ENCODE data around the gene DLGAP1. TPM values are rescaled to one million over a fixed set of nuclear protein-coding genes. Genes with fewer than 3 reads are reported as not detected.

DLGAP1 gene
- total and polyA plus RNA-seq, 2 donors: 2.1 to 7.5 TPM

DNA sequence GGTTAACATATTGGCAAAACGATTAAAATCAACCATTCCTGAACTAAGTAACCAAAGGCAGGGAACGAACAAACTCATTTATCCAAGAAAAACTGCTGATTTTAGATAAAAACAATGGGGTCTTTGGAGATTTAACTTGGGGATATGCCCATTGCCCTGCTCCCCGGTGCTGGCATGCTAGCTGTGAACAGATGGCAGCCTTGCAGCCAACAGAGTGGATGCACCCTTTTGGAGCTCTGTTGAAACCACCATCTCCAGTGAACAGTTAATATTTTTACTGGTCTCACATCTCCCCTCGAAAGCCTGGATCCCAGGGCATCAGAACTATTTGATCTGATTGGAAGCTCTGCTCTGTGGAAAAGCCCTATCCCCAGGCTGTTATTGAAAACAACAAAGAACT is 702.0 kb downstream of the DLGAP1 start:
- no peak overlapping the region for H3K27ac ChIP-seq (ENCODE audit: low read depth)
- no peak for DNase-seq (ENCODE audit: extremely low spot score)
- 77% methylated on average over 4 of the region's 4 CpGs for WGBS
- no peak overlapping the region for H3K4me3 ChIP-seq (ENCODE audit: low read depth, low read length)
- H3K4me1 ChIP-seq (ENCODE audit: insufficient read depth): no peaks in the 10 kb centered on the region
- no peaks in the 10 kb centered on the region for H3K36me3 ChIP-seq (ENCODE audit: insufficient read depth)

- 73% methylated on average over 3 of the region's 3 CpGs for WGBS
These were observed 707.0 kb downstream of the DLGAP1 start for GRCh38 chr18:3748086-3748485.

GRCh38 chr18:3747176-3747973 is 707.7 kb downstream of the DLGAP1 start:
- WGBS: 71% methylated on average over 14 of the region's 14 CpGs
- no peak for DNase-seq (ENCODE audit: extremely low spot score)
- no peaks in the 10 kb centered on the region for H3K36me3 ChIP-seq (ENCODE audit: insufficient read depth)
- no peak overlapping the region for H3K27ac ChIP-seq (ENCODE audit: low read depth)
- H3K4me3 ChIP-seq (ENCODE audit: low read depth, low read length): no peak overlapping the region
- no peaks in the 10 kb centered on the region for H3K4me1 ChIP-seq (ENCODE audit: insufficient read depth)

More at GRCh38 chr18:3748086-3748485, 707.0 kb downstream of the DLGAP1 start:
- Histone ChIP-seq H3K27ac (ENCODE audit: low read depth) (no peak overlapping the region), H3K36me3 (ENCODE audit: insufficient read depth) (no peaks in the 10 kb centered on the region), H3K4me1 (ENCODE audit: insufficient read depth) (no peaks in the 10 kb centered on the region), H3K4me3 (ENCODE audit: low read depth, low read length) (no peak overlapping the region)
- no peak for DNase-seq (ENCODE audit: extremely low spot score)

GRCh38 chr18:3742541-3742940 is 712.6 kb downstream of the DLGAP1 start:
- no peak overlapping the region for H3K4me3 ChIP-seq (ENCODE audit: low read depth, low read length)
- no peak for DNase-seq (ENCODE audit: extremely low spot score)
- H3K4me1 ChIP-seq (ENCODE audit: insufficient read depth): no peaks in the 10 kb centered on the region
- H3K27ac ChIP-seq (ENCODE audit: low read depth): no peak overlapping the region
- 35% methylated on average over 1 of the region's 1 CpG for WGBS
- no peaks in the 10 kb centered on the region for H3K36me3 ChIP-seq (ENCODE audit: insufficient read depth)

- no peaks in the 10 kb centered on the region for H3K4me1 ChIP-seq (ENCODE audit: insufficient read depth)
- DNase-seq (ENCODE audit: extremely low spot score): no peak
- WGBS: 98% methylated on average over 1 of the region's 1 CpG
- no peak overlapping the region for H3K27ac ChIP-seq (ENCODE audit: low read depth)
- no peak overlapping the region for H3K4me3 ChIP-seq (ENCODE audit: low read depth, low read length)
- no peaks in the 10 kb centered on the region for H3K36me3 ChIP-seq (ENCODE audit: insufficient read depth)
These were observed 713.8 kb downstream of the DLGAP1 start for GRCh38 chr18:3741333-3741732.

GRCh38 chr18:3728704-3729437 is 726.2 kb downstream of the DLGAP1 start:
- Histone ChIP-seq H3K4me3 (ENCODE audit: low read depth, low read length) (no peak overlapping the region), H3K36me3 (ENCODE audit: insufficient read depth) (no peaks in the 10 kb centered on the region), H3K27ac (ENCODE audit: low read depth) (no peak overlapping the region), H3K4me1 (ENCODE audit: insufficient read depth) (no peaks in the 10 kb centered on the region)
- DNase-seq (ENCODE audit: extremely low spot score): no peak
- 98% methylated on average over 35 of the region's 35 CpGs for WGBS

GRCh38 chr18:3727274-3727673 is 727.8 kb downstream of the DLGAP1 start:
- H3K4me3 ChIP-seq (ENCODE audit: low read depth, low read length): no peak overlapping the region
- 82% methylated on average over 7 of the region's 7 CpGs for WGBS
- H3K4me1 ChIP-seq (ENCODE audit: insufficient read depth): no peaks in the 10 kb centered on the region
- H3K27ac ChIP-seq (ENCODE audit: low read depth): no peak overlapping the region
- no peak for DNase-seq (ENCODE audit: extremely low spot score)
- no peaks in the 10 kb centered on the region for H3K36me3 ChIP-seq (ENCODE audit: insufficient read depth)

- no peak overlapping the region for H3K27ac ChIP-seq (ENCODE audit: low read depth)
These were observed 728.7 kb downstream of the DLGAP1 start for GRCh38 chr18:3726238-3726951.

DNA sequence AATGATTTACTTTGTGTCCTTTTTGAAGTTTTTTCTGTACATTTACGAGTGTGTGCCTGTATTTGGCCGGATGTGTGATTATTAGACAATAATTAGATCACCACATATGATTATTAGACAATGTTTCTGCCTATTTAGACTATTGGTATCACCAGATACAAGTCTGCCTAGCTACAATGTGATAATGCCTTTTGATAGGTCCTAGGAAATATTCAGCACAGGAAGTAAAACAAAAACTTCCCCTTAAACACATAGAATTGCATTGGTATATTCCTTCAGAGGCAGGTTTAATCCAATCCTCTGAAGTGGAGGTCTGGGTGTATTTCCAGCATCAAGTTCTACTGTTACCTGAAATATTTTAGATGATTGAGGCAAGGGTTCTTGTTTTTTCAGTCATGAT is 730.0 kb downstream of the DLGAP1 start:
- DNase-seq (ENCODE audit: extremely low spot score): no peak
- Histone ChIP-seq H3K36me3 (ENCODE audit: insufficient read depth) (no peaks in the 10 kb centered on the region), H3K4me3 (ENCODE audit: low read depth, low read length) (no peak overlapping the region), H3K4me1 (ENCODE audit: insufficient read depth) (peaks cover 2% of the 10 kb centered on the region), H3K27ac (ENCODE audit: low read depth) (no peak overlapping the region)
- 68% methylated on average over 2 of the region's 2 CpGs for WGBS

More at GRCh38 chr18:3726238-3726951, 728.7 kb downstream of the DLGAP1 start:
- 86% methylated on average over 4 of the region's 4 CpGs for WGBS
- Histone ChIP-seq H3K4me1 (ENCODE audit: insufficient read depth) (peaks cover 2% of the 10 kb centered on the region), H3K4me3 (ENCODE audit: low read depth, low read length) (no peak overlapping the region), H3K36me3 (ENCODE audit: insufficient read depth) (no peaks in the 10 kb centered on the region)
- DNase-seq (ENCODE audit: extremely low spot score): no peak

DNA sequence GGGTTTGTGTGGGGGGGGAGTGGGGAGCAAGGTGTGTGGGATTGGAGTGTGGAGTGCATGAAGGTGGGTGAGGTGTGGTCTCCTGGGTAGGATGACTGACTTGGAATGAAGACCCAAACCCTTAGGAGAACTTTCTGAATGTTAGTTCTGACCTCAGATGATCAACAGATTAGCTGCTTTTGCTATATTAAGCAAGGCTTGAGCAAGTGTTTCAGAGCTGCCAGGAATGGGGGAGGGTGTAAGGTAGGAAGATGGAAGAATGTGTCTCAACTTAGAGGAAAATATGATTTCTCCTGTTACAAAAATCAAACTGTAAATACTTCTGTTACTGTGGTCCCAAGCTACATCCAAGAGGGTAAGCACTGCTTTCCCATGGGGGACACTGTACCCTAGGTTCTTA is 731.6 kb downstream of the DLGAP1 start:
- no peak overlapping the region for H3K27ac ChIP-seq (ENCODE audit: low read depth)
- DNase-seq (ENCODE audit: extremely low spot score): no peak

DNA sequence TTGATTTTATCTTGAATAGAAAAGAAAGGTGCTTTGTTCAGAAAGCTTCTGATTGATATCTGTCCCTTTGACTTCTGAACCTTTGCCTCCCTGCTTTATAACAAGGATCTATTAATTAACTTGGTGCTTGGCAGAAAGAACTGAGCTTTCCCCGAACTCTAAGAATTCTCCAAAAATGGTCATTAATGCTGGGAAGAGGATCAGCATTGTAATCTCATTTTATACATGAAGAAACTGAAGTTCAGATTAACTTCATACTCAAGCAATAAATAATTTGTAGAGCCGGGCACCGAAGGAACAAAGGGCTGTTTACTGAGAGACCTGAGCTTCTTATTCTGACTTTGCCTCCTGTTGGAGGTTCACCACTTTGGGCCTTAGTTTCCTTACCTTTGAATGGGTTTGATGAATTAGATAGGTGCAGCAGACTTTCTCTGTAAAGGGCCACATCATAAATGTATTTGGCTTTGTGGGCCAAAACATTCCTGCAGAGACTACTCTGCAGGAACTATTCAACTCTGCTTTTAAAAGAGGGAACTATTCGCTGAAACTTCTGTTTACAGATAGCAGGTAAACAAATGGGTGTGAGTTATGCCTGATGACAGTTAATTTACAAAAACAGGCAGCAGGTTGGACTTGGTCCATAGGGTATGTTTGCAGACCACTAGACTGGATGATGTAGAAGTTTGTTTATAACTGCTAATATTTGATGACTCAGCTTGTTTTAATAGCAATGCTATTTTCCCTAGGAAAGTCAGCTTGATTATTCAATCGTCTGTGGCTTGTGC is 732.3 kb downstream of the DLGAP1 start:
- WGBS: 15% methylated on average over 5 of the region's 5 CpGs
- H3K36me3 ChIP-seq (ENCODE audit: insufficient read depth): no peaks in the 10 kb centered on the region
- no peak for DNase-seq (ENCODE audit: extremely low spot score)
- H3K4me1 ChIP-seq (ENCODE audit: insufficient read depth): peaks cover 2% of the 10 kb centered on the region
- no peak overlapping the region for H3K27ac ChIP-seq (ENCODE audit: low read depth)
- no peak overlapping the region for H3K4me3 ChIP-seq (ENCODE audit: low read depth, low read length)

More for the DNA sequence above, 731.6 kb downstream of the DLGAP1 start:
- Histone ChIP-seq H3K4me1 (ENCODE audit: insufficient read depth) (peaks cover 2% of the 10 kb centered on the region), H3K36me3 (ENCODE audit: insufficient read depth) (no peaks in the 10 kb centered on the region), H3K4me3 (ENCODE audit: low read depth, low read length) (no peak overlapping the region)

- no peaks in the 10 kb centered on the region for H3K36me3 ChIP-seq (ENCODE audit: insufficient read depth)
- peaks cover 2% of the 10 kb centered on the region for H3K4me1 ChIP-seq (ENCODE audit: insufficient read depth)
- WGBS: 37% methylated on average over 7 of the region's 7 CpGs
- DNase-seq (ENCODE audit: extremely low spot score): no peak
- H3K4me3 ChIP-seq (ENCODE audit: low read depth, low read length): no peak overlapping the region
- H3K27ac ChIP-seq (ENCODE audit: low read depth): no peak overlapping the region
These were observed 733.1 kb downstream of the DLGAP1 start for GRCh38 chr18:3721771-3722648.
